ENCODE results near the gene TRABD2A. TPM values are rescaled to one million over a fixed set of nuclear protein-coding genes. Genes with fewer than 3 reads are reported as not detected.

TRABD2A gene
- polyA plus RNA-seq, 1 donor, result 0.96 TPM

DNA sequence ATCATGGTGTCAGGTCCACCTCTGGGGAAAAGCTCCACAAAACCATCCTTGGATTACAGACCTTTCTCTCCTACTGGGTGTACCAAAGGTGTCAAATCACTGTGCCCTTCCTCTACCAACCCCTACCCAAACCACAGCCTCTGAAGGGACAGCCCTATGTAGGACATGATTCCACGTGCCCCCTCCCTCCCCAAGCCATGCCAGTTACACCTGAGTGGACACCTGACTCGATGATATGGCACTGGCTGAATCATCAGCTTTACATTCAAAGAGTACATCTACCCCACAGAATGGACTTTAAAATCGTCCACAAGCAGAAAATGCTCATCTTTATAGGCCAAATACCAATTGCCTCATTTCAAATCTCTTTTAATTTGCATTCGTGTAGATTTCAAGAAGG, 26.0 kb downstream of the TRABD2A start:
- no peak for DNase-seq

DNA sequence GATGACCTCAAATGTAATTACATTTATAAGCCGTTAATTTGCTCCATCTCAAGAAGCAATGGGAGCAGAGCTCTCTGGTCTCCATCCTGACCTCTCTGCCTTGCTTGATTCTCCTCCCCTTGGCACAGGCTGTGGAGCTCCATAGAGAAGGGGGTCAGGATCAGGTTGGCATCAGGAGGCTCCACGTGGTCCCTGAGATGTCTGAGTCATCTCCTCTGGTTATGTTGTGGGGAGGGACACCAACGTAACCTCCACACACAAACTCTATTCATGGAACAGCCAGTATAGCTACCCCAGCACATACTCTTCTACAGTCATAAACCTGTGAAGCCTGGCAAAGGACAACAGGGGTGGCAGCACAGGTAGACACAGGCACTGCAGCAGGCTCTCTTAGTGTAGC, 29.0 kb downstream of the TRABD2A start:
- no peak for DNase-seq

DNA sequence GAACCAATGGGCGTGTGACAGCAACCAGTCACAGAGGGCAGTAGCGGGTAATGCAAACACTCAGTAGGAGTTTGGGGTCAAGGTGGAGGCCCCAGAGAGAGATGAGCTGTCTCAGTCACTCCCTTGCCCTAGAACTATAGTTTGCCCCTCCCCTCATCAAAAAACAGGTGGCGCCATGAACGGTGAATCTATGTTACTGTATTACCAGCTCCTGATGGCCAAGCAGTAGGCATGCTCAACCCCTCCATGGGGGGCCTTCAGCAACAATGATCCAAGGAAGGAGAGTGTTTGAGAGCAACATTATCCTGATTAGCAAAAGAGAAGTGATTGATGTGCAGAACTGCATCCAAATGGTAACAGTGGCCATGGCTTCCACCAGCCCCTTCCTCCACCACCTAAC, 30.4 kb downstream of the TRABD2A start:
- DNase-seq, result no peak

DNA sequence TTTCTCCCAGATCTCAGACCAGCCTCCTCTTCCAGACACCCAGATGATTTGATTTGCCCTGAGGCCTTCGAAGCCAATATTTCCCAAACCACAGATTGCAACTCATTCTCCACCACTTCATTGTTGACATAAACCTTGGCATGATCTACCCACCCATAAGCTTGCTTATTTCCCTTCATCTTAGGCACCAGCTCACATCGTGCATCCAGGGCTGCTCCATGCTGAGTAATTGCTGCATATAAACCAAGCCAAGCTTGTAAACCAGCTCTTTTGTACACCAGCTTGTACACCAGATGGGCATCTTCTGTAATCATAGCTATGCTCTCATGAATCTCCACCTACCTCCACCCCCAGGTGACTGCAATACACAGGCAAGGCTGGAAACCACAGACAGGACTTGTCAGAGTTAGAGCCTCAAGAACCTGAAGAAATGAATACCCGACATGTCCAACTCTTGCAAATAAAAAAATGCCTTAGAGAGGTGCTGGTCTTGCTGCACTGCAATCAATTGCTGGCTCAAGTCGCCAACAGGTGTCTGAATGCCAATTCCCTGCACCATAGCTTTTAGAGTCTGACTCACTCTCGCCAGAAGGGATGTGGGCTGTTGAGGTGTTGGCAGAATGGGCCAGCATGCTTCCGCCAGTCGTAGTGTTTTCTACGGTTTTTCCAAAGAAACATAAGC, 31.5 kb downstream of the TRABD2A start:
- DNase-seq, result no peak

DNA sequence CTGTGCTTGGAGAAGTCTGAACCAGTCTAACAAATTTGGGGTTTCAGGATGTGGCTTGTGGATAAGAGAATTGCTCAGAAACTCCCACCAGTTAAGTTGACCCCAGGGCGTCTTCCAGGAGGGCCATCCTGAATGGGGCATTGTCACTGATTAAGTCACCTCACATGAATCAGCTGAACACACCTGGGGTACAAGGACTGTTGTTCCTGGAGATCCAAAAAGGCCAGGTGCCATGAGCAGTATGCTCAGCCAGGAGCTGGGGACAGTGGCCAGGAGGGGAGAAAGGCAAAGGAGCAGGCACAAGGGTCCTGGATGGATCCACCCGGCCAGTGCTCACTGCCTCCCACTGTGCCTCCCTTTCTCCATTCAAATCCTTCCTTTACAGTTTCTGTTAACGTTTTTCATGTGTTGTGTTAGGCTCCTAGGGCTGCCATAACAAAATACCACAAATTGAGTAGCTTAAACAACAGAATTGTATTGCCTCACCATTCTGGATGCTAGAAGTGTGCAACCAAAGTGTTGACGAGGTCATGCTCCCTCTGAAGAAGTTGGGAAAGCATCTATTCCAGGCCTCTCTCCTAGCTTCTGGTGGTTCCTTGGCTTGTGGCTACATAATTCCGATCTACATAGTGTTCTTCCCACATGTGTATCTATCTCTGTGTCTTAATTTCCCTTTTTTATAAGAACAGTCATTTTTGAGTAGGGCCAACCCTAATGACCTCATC, 33.4 kb downstream of the TRABD2A start:
- DNase-seq, result no peak

DNA sequence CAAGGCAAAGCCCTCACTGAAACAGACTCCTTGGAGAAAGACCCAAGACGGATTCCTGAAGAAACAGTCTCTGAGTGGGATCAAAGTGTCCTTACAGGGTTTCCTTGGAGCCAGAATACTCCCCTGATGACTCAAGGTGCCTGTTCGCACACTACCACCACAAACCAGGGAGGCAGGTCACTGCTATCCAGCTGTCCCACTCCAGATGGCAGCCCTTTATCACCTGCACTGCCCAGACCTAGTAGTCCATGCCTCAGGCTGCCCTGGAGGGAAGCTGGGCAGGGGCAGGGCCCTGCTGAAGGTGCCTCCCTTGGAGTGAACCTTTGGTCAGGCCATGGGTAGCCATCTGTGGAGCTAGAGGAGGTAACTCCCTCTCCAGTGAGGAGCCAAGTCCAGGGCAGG, 34.1 kb downstream of the TRABD2A start:
- DNase-seq, result no peak

DNA sequence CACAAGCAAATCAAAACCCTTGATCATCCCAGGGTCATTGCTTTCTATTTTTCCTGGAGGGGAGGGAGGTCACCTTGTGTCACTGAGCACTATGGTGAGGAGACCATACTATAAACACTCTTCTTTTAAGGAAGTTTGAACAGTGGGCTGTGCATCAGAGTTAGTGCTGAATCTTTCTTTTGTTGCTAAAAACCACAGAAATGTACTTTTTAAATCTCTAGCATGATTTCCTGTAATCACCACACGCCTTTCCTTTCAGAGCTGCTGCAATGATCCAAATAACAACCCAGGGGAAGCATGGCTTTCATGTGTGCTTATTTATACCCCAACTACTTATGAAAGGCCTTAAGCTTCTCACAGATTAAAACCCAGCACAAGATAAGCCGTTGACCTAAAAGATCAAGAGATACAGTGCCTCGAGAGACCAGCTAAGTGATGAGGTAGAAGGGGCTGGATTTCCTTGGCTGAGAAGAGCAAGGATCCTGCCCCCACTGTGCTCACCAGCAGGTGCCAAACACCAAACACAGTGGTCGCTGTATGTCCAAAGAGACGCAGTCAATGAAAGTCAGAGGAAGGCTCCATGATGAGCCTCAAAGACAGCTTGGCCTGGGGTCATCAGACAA, 34.7 kb downstream of the TRABD2A start:
- DNase-seq, result no peak

DNA sequence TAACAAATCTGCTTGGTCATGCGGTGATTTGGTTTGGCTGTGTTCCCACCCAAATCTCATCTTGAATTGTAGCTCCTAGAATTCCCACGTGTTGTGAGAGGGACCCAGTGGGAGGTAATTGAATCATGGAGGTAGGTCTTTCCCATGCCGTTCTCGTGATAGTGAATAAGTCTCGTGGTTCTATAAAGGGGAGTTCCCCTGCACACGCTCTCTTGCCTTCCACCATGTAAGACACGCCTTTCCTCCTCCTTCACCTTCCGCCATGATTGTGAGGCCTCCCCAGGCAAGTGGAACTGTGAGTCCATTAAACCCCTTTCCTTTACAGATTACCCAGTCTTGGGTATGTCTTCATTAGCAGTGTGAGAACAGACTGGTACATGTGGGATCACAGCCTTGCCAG, 36.7 kb downstream of the TRABD2A start:
- DNase-seq, result no peak

DNA sequence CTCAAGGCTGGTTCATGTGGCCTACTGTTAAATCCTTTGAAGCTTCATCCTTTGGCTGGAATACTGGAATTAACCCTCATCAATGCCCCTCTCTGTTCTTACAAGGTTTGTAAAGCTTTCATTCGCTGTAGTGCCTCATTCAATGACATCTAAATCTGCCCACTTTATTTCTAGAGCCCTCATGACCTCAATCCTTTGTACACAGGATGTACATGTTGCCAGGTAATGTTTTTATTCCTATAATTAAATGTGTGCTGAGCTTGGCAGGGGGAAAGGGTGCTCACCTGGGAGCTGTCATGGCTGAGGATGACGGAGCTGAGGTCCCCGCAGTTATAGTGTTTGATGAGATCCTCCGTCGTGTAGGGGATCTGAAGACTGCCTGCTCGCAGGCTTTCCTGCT, 39.3 kb downstream of the TRABD2A start:
- no peak for DNase-seq

DNA sequence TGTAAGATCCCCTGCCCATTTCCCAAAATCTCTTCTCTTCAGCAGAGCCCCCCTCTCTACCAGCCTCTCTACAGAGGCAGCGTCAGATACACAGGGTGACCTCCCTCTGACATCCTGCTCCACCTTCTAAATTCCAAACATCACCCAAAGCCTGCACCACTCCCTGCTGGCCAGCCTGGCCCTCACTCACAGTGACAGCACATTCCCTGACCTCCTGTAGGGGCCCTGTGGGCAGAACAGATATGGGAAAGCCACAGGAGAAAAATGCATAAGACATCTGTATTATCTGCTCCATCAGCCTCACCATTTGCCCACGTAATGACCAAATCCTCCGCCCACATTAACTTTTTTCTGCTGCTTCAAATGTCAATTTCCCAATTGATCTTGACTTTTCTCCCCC, 40.6 kb downstream of the TRABD2A start:
- DNase-seq, result no peak

DNA sequence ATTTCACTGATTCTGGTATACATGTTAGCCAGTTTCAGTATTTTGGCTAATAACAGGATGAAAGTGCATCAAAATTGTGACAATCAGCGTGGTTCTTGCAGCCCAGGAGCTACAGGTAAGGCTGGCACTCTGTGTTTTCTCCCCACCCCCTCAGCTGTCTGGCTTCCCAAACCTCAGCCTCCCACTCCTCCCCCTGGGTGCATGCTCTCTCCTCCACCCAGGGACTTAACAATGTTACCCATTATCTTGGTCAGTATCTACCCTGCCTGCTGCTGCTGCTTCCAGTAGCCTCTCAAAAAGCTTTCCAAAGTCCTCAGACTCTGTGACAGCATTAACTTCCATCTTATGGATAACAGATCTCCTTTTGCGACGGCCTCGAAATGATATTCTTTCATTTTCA, 41.0 kb downstream of the TRABD2A start:
- no peak for DNase-seq

DNA sequence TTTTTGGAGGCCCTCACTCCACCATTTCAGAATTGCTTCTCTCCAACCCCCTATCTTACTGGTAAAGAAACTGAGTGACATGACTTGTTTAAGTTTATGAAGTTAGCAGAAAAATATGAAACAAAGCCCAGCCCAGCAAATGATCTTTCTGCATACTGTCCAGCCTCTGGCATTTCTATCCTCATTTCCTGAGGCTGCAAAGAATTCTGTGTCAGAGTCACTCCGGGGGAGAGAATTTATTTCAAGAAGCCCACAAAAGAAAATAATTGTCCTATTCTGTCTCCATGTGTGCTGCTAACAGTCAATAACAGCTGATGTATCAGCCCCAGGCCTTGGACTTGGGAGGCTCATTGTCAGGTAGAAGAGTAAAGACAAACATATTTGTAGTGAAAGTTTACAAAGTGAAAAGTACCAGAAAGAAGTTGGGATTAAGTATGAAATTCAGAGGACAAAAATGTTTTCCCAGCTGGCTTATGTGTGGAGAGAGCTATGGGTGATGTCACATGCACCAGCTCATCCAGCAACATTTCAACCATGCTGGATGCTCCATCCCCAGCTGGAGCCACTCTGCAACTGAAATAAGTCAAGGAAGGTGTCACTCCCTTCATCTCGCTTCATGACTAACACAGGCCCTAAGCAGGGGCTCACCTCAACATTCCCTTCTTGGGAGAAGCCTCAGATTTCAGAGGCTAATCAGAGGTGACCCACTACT, 42.3 kb downstream of the TRABD2A start:
- no peak for DNase-seq

DNA sequence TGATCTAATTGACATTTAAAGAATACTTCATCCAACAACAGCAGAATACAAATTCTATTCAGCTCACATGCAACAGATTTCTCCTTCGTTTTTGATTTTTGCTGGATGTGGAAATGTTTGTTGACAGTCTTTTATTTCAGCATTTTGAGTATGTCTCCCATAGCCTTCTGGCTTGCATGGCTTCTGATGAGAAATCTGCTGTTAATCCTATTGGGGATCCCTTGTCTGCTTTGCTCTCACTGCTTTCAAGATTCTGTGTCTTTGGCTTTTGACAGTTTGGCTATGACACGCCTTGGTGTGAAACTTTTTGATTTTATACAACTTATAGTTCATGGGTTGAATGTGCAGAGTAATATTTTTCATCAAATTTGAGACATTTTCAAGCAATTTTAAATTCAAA, 44.7 kb downstream of the TRABD2A start:
- DNase-seq, result no peak

DNA sequence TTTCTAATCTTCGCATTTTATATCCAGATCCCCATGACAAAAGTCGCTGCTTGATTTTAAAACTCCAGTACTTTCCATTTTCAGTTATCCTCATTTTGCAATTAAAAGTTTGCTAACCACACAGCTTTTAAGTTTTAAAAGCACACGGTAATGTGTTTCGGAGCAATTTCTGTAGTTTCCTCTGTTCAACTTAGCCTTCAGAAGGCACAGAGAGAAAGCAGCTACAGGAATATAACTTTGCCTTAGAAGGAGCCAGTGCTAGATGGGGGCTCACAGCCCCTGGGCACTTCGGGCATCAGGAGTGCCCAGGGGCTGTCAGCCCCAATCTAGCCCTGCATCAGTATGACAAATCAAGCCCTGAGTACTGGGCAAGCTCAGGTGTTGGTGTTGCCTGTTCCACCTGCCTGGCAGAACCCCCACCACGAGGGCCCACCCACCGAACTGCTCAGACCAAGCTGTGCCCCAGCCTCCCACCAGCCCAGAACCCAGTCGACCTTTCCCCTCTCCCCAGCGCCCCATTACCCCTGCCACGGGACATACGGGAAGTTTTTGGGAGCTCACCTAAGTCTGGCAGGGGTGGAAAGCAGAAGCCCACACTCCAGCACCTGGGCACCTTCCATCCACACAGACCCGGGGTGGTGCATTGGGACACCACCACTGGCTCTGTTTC, 47.3 kb downstream of the TRABD2A start:
- DNase-seq, result no peak

DNA sequence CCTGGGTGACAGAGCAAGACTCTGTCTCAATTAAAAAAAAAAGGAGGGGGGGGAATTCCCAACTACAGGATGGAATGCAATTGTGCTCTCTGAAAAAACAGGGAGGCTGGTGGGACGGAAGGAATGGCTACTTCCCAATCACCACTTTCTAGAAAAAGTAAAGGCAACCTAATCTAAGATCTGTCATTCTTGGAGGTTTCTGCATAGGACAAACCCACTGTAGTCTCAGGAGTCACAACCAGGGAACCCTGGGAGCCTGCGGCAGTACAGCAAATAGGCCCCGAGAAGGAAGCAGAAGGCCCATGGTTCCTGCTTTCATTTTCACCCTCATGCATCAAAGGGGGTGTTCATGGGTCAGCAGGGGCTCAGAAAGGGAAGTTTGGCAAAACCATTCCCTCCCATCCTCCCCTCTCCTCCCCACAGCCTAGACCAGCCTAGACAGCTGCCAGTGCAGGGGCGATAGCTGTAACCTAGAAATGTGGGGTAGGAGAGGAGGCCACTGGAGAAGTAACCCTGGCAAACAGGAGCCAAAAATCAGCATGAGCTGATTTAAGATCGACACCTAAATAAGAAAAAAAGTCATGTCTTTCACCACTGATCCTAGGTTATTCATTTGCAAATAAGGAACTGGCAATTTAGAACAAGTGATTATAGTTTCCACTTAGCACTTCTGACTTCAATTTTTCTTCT, 48.0 kb downstream of the TRABD2A start:
- DNase-seq, result no peak

DNA sequence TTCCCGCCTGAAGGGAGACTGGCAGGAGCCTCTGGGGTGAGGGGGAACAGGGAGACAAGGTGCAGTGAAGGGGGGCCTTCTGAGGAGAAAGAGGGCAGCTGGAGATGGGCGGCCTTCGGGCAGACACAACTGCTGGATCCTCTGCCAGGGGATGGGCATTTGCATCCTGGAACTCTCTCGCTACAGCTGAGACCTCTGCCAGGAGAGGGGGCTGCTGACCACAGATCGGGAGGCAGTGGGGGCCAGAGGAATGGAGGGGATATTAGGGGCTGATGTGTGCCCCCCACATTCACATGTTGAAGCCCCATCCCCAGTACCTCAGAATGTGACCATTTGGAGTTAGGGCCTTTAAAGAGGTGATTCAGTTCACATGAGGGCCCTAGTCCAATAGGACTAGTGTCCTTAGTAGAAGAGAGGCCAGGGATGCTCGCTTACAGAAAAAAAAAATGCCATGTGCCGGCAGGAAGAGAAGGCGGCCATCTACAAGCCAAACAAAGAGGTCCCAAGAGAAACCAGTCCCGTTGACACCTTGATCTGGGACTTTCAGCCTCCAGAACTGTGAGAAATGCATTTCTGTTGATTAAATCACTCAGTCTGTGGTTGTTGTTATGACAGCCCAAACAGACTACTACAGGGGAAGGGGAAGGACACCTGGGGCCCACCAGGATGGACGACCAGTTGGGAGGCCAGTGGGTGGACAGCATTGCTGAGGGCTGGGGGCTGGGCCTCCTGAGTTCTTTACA, 50.0 kb downstream of the TRABD2A start:
- no peak for DNase-seq

DNA sequence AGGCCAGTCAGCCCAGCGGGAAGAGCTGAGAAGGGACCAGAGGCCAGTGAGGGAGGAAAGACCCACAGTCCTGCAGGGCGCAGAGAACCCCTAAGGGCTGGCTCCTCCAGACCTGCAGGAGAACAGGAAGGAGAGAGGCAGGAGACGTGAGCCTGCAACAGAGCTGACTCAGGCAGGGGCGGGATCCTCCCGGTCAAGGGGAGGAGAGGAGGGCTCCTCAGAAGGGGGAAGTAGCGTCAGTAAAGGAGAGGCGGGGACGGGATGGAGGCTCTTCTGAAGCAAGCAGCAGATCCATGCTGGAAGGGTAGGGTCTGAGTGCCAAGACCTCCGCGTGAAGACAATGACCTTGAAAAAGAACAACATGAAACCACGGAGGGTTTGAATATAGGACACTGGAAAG, 50.8 kb downstream of the TRABD2A start:
- DNase-seq, result no peak

DNA sequence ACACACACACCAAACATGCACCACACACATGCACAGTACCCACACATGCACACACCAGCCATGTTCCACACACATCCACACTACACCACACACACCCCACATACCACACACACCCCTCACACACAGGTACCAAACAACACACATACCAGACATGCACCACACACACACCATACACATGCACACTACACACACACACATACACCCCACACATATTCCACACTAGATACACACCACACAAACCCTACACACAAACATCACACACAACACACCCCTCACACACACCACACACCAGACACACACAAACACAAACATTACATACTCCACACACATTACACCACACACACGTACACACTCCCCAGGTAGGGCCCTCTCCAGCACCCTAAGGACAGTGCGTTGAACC, 51.2 kb downstream of the TRABD2A start:
- no peak for DNase-seq

DNA sequence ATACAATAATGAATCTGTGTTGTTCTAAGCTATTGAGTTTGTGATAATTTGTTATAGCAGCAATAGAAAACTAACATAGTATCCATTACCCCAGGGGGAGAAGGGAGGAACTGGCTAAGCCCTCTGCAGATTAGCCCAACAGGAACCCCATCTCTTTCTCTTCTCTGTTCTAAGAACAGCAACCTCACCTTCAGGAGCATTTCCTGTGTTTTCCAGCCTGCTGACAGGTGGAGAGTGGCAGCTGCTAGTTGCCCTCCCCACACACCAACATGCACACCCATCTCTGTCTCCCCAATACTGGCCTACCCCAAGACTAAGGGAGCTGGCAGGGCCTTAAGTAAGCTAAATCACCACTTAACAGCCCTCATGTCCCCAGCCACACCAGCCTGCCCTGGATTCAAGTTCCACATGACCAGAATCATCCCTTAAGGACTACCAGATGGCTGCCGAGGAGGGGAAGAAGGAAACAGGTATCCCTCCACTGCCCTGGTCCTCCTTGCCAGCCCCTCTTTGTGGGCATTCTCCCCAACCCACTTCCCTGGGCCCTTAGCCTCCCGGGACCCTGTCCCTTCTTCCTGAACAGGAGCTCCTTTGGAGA, 52.8 kb downstream of the TRABD2A start:
- no peak for DNase-seq

DNA sequence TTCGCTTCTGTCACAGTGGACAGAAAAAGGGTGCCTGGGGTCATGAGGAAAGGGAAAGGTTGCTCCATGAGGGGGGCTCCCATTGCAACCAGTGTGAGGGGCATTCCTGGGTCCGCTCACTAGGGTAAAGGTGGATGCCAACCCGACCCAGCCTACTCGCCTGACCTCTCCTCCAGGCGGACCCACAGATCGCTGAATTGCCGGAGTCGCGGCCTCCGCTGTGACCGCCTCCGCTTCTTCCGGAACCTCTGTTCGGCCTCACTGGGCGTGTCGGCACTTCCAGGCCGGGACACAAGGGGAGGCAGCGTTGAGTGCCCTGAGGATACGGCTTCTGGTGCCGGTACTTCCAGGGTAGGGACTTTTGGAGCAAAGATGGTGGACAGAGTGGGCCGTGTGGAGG, 57.1 kb downstream of the TRABD2A start:
- DNase-seq, result no peak

DNA sequence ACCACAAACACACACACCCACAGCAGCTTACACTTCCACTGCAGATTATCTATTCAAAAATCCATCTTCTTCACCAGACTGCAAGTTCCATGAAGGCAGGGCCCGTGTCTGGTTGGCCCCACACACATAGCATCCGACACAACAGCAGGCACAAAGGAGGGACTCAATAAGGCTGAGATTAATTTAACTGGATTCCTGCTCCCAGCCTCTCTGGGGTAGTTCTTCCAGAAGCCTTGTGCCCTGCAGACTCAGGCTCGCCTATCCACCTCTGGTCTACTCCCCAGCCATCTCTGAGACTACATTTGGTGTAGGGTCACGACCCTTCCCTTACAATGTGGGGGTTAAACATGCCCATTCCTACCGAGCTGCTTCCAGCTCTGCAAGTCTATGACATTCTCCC, 57.7 kb downstream of the TRABD2A start:
- no peak for DNase-seq
